Activated T-helper 1 cell treated with anti-CD3 and anti-CD28 coated beads, Interleukin-2, amount 50 U/mL, for 16 hours (primary cell): Measurements from ENCODE around the gene CMPK1.
"Not testable (repeated sequence)": the region's sequence is repeated elsewhere in the genome, so short reads cannot be mapped to it uniquely, and the experiment has no call there.

ENCODE experiments used
- DNase-seq, 2 donors: peaks; one replicate each; pipeline ENCODE4 v3.0.0-alpha.2; 2020; ENCODE audit warnings: low read depth in 1 of 2, low spot score in 1 of 2

CMPK1 gene, protein sequence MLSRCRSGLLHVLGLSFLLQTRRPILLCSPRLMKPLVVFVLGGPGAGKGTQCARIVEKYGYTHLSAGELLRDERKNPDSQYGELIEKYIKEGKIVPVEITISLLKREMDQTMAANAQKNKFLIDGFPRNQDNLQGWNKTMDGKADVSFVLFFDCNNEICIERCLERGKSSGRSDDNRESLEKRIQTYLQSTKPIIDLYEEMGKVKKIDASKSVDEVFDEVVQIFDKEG

GRCh38 chr1:47333578-47333921 lies at the start of gene CMPK1:
Gene CMPK1, plus strand, starts transcription at chr1:47333790. Its CDS starts 156 bp downstream, at chr1:47333946.
- DNase-seq, result peak; percentile 56 to 68

DNA sequence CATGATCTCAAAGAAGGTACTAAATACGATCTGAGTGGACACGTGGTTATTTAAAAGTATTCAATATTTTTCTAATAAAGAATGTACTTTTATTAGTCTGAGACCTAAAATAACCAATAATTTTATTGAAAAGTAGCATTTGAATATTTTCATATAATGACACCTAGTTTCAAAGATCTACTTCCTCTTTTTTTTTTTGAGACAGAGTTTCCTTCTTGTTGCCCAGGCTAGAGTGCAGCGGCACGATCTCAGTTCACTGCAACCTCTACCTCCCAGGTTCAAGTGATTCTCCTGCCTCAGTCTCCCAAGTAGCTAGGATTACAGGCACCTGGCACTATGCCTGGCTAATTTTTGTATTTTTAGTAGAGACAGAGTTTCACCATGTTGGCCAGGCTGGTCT lies 45.5 kb upstream of the CMPK1 start:
- DNase-seq, result not testable (repeated sequence)

DNA sequence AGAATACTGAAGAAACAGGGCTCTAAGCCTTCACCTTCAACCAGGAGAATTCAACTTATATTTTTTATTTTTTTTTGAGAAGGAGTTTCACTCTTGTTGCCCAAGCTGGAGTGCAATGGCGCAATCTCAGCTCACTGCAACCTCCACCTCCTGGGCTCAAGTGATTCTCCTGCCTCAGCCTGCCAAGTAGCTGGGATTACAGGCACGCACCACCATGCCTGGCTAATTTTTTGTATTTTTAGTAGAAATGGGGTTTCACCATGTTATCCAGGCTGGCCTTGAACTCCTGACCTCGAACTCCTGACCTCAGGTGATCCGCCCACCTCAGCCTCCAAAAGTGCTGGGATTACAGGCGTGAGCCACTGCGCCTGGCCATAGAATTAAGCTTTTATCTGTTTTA lies 38.7 kb upstream of the CMPK1 start:
- DNase-seq, result not testable (repeated sequence)

DNA sequence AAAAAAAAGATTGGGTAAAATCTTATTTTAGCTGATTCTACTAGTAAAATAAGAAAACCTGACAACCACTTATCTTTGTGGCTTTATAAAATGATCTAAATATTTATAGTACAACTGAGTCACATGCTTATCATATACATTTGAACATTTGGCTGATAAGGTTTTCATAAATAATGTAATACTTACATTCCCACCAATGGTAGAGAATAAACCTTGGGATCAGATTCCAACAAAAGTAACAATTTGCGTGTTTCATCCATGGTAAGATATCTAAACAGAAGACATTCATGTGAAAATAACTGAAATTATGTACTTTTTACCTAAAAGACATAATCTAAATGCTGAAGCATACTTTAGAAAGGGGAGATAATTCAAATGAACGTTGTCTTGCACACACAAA lies 38.0 kb upstream of the CMPK1 start:
- no peak for DNase-seq

DNA sequence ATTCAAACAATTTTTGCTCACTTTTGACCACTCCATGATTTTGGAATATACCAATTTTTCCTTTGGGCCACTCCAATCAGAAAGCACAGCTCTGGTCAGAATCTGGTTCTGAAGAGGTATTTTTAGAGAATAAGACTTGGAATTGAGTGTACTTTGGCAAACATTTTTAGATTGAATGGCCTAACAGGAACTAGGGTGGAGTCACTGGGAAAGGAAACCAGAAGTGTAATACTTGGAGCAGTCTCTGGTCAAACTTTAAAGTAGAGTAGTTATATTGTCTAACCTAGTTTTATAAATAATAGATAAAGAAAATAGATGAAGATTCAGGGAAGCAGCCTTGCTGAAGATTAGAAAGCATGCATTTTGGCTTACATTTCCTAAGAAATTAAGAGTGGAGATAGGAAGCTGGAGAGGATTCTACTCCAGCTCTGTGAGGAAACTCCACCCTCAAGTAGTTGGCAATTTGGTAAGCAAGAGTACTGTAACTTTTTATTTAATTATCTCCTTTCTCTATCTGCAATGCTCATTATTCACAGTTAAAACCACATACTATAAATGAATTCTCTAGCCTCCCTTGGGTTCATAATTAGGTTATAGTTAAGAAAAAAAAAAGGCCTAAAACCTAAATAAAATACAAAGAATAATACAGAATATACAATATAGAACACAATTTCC lies 35.4 kb upstream of the CMPK1 start:
- no peak for DNase-seq

- no peak for DNase-seq
Observed at GRCh38 chr1:47302472-47302871, 31.1 kb upstream of the CMPK1 start.

DNA sequence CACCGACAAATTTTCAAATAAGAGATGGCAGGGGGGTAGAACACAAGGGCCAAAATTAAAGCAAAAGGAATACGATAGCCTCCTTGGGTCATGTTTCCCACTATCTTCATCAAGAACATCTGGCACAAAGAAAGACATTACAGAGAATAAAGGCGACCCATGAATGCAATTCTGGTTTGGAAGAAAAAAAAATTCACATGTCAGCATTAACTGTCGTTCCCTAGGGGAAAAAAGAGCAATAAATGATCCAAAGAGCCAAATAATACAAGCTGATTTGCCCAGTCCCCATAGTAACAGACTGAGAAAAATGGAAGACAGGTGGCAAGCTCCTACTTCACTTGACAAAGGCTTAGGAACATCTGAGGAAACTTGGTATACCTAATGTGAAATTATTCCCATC lies 24.2 kb upstream of the CMPK1 start:
- DNase-seq, result no peak

DNA sequence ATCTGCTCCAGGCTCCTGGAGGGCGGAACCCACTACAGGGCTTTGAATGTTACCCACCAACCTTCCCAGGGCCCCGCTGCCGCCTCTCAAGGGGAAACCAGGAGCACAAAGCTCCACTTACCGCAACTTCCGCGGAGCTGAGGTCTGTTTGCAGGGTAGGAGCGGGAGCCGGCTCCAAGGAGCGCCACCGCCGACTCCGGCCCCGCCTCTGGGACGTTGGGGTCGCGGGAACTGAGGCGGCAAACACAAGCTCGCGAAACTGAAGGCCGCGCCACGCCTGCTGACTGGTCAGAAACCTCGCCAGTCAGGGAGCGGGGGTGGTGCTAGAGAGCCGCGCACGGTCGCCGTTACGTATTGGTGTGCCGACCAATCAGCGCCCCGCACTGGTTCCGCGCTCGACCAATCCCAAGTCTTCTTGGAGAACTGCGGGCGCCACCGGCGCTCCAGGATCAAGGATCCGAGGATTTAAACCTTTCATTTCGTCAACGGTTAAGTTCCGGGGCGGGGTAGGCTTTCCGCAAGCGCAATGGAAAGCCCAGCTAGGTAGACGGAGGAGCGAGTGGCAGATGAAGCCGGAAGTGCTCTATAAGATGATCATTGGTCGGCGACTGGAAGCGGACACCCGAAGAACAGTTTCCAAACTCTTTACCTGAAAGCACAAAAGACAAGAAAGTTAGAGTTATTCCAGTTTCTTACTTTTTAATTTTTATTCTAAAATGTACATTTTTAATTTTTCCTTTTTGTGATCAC lies 19.5 kb upstream of the CMPK1 start, which contains the start of gene STIL:
Gene STIL (minus strand): TSS at position 233 of the 750 bp plus-strand sequence. CDS start 3,828 bp downstream, outside the sequence.
- DNase-seq, result peak; percentile 92 to 96

DNA sequence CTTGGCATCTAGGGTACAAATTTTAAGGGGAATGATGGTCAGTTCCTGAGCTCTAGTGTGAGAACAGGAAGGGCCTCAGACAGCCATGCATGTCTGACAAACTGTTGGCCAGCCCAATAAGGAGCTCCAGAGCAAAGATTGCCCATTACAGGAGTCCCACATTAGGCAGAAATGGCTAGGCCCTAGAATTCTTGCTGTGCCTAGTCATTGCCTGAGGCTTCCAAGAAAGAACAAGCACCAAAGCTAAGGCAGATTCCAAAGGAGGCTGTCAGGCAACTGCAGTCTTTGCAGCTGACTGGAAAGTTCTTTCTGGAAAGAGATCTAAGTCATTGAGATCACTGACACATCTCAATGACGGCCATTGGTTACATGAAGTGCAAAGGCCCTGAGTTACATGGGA lies 15.7 kb upstream of the CMPK1 start:
- no peak for DNase-seq

DNA sequence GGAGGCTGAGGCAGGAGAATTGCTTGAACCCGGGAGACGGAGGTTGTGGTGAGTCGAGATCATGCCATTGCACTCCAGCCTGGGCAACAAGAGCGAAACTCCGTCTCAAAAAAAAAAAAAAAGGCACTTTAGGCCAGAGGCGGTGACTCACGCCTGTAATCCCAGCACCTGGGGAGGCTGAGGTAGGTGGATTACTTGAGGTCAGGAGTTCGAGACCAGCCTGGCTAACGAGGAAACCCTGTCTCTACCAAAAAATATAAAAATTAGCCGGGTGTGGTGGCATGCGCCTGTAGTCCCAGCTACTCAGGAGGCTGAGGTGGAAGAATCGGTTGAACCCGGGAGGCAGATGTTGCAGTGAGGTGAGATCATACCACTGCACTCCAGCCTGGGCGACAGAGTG lies 13.6 kb upstream of the CMPK1 start:
- DNase-seq, result not testable (repeated sequence)

- no peak for DNase-seq
Observed at GRCh38 chr1:47323599-47324031, 10.0 kb upstream of the CMPK1 start.

DNA sequence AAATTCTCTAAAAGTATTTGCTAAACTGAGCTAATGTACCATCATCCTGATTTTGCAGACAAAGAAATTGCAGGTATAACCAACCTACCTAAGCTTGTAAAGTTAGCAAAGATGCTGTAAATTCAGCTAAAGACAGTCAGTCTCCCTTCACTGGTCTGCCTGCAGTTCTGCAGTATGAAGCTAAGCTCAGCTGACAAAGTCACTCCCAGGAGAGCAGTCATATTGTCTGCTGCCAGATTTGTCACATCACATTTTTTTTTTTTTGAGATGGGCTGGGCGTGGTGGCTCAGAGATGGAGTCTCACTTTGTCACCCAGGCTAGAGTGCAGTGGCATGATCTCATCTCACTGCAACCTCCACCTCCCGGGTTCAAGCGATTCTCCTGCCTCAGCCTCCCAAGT lies 8.9 kb upstream of the CMPK1 start:
- no peak for DNase-seq

DNA sequence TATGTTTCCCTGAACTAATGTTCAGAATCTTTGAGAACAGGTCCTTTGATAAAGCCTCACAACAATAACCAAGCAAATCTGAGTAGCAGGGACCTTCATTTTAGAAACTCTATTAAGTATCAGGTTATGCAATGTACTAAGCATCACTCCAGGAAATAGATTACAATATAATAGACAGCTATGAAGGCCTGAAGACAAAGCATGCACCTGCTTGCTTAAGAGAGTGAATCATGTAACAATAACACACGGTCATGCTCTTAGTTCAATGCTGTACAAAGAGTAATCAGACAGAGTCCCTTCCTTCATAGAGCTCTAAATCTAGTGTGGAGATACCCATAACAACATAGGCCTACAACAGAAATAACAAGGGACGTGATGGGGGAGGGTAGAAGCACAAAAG lies 8.1 kb upstream of the CMPK1 start:
- DNase-seq, result no peak

- no peak for DNase-seq
Observed at GRCh38 chr1:47326271-47326670, 7.3 kb upstream of the CMPK1 start.

GRCh38 chr1:47328992-47329391 lies 4.6 kb upstream of the CMPK1 start:
- DNase-seq, result no peak

DNA sequence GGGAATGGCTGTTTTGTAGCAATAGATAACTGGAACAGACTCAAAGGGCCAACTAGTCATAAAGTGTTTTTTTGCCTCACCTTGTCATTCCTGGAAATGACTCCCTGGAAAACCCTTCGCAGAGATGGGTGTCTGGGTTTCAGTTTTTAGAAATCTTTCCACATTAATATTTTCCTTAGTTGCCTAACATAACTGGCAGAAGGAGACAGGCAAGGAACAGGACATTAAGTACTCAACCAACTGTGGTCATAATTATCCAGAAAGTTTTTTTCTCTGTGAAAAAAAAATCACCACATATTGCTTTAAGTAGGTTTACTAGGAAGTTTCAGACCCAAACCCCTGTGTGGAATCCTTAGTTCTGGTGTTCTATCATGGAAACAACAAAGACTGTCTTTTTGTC lies 3.4 kb upstream of the CMPK1 start:
- DNase-seq, result no peak

DNA sequence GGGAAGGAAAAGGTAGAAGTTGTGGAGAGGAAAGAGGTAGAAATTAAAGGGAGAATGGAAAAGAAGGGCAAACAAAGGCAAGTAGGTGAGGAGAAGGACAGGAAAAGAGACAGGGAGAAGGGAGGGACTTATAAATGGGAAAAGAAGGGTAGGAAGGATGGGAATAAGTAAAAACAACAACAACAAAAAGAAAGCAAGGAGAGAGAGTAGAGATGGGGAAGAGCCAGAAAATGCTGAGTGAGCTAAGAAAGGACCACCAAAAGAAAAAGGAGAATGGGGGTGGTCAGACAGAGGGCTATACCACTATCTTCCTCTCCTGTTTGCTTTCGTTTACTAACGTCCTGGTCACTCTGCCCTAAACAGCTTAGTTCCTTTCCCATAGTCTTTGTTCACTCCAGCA lies 1.7 kb upstream of the CMPK1 start:
- DNase-seq, result no peak

GRCh38 chr1:47332779-47333577 lies 612 bp upstream of the CMPK1 start:
- DNase-seq, result no peak

- peak; percentile 27 to 58 for DNase-seq
Observed at GRCh38 chr1:47333922-47334764, 553 bp downstream of the CMPK1 start.

- DNase-seq, result no peak
Observed at GRCh38 chr1:47334765-47335435, 1.3 kb downstream of the CMPK1 start.
